Stimulated activated CD4-positive, alpha-beta T cell treated with anti-CD3 and anti-CD28 coated beads, Interleukin-4, amount 100 ng/mL, for 48 hours (primary cell): ENCODE measurements around the gene COX17.
"Not testable (repeated sequence)": the region's sequence is repeated elsewhere in the genome, so short reads cannot be mapped to it uniquely, and the experiment has no call there.

Experiments
- DNase-seq, 2 donors: peaks; one replicate each; pipeline ENCODE4 v3.0.0-alpha.2; 2020; ENCODE audit warnings: low read depth in 2 of 2

COX17 gene, protein sequence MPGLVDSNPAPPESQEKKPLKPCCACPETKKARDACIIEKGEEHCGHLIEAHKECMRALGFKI

GRCh38 chr3:119676771-119677640 is at the start of gene COX17:
Gene COX17, minus strand, starts transcription at chr3:119677406. Its CDS starts 96 bp downstream, at chr3:119677310.
- DNase-seq, result peak; percentile 87 to 92

GRCh38 chr3:119726909-119727308 is 49.7 kb upstream of the COX17 start:
- DNase-seq, result no peak

- DNase-seq, result no peak
Measured at GRCh38 chr3:119723022-119723421, 45.8 kb upstream of the COX17 start.

DNA sequence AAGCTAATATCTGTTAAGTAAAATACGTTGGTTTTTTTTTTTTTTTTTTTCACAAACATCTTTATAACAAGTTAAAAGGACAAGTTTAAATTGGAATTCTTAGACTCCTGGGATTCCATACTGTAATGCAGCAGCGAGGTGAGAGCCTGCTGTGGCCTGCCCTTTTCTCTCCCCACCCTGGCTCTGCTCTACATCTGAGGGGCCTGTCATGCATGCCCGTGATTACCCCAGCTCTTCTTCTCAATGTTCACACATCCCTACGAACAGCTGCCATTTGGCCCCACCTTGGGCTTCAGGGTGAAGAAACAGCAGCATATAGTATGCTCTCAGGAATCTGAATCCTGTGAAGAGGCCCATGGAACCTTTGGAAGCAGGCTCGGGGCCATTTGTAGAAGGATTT is 40.3 kb upstream of the COX17 start:
- no peak for DNase-seq

- DNase-seq, result no peak
Measured at GRCh38 chr3:119716998-119717397, 39.8 kb upstream of the COX17 start.

- DNase-seq, result no peak
Measured at GRCh38 chr3:119715105-119715504, 37.9 kb upstream of the COX17 start.

DNA sequence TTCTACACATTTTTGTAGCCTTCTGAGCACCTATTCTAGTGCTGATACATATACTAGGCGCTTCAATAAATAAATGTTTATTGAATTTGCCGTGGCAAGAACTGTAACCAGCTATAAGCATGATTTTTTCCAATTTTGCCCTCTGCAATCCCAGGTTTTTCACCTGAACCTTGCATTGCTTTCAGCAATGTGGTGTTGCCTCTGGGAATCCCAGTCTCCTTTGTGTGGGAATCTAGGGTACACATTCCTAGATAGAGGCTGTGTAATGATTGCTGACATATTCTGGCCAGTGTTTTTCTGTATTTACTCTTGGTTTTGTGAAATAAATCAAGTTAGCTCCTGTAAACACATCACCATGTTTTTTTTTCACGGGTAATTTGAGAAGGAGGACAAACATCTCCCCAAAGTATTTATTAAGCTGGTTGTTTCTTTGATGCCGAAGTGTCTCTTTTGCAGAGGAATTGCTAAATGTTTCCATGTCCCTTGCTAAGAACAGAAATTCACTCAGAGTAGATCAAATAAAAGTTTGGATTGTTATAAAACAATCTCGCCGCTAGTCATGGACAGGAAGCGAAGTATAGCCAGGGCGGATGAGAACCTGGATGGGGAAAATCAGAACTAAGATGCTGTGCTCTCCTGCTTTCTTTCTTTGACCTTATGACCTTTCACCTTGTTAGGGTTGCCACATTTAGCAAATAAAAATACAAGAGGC is 26.8 kb upstream of the COX17 start:
- no peak for DNase-seq

DNA sequence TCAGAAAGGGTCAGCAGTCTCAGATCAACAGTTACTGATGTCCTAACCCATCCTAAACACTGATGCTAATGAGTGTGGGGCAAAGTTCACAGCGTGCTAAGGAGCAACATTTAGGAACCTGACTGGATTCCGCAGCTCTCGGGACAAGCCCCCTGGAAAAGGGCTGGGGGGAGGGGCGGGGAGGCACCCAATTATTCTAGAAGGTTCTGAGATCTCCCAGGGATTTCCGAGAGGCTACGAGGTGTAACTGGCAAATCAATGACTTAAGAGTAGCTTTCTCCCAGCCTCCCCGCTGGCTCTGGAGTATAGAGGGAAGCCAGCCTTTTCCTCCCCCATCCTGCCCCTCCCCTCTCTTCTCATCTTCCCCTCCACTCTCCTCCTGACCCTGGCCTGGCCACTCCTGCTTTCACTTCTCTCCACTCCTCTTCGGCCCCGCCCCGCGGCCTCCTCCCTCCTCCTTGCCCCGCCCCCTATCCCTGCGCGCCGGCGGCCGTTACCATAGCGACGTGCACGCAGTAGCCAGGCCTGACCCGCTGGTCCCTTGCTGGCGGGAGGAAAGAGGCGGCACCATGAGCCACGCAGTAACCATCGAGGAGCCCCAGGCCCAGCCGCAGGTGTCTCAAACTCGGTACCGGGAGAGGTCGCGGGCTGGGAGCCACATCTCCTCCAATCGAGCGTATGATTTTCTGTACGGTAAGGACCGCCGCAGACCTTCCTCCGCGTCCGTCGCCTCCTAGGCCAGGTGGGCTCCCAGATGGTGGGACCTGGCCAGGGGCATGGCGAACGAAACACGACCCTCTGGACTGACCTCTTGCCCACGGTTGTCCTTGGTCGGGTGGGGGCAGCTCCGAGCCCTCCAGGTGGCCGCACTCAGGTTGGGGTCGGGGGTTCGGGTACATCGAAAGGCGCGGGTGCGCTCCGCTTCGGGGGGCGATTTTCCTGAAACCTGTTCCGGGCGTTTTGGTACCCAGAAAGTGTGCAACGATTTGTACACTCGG is 25.6 kb upstream of the COX17 start, which contains the start of gene CFAP91:
Gene CFAP91 (plus strand): TSS at position 493 of the 998 bp plus-strand sequence. CDS start 77 bp downstream, at position 570.
- peak; percentile 77 to 84 for DNase-seq

GRCh38 chr3:119700920-119701734 is 23.9 kb upstream of the COX17 start:
- no peak for DNase-seq

GRCh38 chr3:119700269-119700919 is 23.2 kb upstream of the COX17 start:
- no peak for DNase-seq

DNA sequence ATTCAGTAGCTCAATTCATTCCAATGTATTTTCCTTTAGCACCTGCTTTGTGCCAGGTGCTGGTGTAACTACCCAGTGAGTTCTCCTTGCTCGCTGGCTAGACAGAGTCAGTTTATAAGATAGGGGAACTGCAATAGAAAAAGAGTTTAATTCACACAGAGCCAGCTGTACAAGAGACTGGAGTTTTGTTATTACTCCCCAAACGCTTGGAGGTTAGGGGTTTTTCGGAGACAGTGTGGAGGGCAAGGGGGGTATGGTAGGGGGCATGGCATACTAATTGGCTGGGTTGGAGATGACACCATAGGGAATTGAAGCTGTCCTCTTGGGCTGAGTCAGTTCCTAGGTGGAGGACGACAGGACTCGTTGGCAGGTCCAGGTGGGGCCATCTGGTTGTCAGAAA is 20.2 kb upstream of the COX17 start:
- no peak for DNase-seq

GRCh38 chr3:119695480-119695879 is 18.3 kb upstream of the COX17 start:
- DNase-seq, result no peak

- DNase-seq, result no peak
Measured at GRCh38 chr3:119690043-119690656, 12.9 kb upstream of the COX17 start.

GRCh38 chr3:119683421-119683820 is 6.2 kb upstream of the COX17 start:
- DNase-seq, result no peak

DNA sequence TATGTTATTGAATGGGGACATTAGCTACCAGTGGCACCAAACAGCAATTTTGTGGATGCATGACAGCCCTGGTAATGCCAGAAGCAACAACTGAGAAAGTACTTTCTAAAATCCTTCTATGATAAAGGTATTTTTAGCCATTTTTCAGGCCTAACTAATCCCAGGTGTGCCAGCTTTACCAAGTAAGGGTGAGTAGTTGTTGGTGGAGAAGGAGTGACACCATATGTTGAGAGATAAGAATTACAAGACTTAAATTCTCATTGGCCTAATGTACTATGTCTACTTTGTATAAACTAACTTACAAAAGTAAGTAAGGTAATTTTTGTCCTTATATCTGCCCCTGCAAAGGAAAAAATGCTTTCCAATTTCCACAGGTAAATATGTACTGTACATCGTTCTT is 4.1 kb upstream of the COX17 start:
- no peak for DNase-seq

DNA sequence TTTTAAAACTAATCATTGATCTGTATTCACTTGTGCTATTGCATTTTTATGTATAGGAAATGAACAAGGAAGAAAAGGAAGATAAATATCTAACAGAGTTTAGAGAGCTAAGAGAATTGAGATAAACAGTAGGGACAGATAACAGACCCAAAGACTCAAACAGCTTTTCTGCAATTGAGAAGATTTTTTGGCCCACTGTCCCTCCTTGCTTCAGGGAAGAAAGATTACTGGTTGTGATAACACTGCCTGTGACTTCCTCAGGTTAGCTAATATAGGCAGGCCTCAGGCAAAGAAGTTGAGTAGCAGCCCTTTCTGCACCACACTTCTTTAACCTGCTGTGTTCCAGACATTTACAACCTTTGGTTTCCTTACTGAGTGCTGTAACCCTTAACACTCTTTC is 2.7 kb upstream of the COX17 start:
- no peak for DNase-seq

DNA sequence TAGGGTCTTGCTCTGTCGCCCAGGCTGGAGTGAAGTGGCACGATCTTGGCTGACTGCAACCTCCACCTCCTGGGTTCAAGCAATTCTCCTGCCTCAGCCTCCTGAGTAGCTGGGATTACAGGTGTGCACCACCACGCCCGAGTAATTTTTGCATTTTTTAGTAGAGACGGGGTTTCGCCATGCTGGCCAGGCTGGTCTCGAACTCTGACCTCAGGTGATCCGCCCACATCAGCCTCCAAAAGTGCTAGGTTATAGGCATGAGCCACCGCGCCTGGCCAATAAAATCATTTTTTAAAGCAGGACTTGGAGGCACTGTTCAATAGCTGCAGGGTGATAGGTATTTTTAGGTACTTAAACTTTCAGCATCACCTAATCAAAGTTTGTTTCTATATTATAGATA is 1.0 kb upstream of the COX17 start:
- DNase-seq, result not testable (repeated sequence)

- DNase-seq, result no peak
Measured at GRCh38 chr3:119677641-119677934, 382 bp upstream of the COX17 start.

DNA sequence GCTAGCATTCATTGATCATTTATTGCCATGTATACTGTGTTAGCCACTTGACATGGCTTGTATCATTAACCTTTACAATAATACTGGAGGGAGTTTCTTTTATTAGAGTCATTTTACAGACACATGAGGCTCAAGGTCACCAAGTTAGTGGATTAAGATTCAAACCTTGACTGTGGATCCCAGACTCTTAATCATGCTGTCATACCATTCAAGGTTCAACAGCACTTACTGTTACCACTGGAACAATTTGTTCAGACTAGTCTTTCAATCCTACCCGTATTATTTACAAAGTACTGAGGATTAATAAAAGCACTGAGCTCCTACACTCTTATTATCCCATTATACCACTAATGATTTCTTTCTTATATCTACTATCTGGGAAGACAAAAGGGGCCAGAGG is 1.2 kb downstream of the COX17 start:
- DNase-seq, result no peak
